Measurements from ENCODE around the gene TNS3.

- no peak for TF ChIP-seq POLR2A (IDR thresholded peaks at IDR 0.05; ENCODE audit: extremely low read depth, insufficient read length)
- TF ChIP-seq, protein P1, sequence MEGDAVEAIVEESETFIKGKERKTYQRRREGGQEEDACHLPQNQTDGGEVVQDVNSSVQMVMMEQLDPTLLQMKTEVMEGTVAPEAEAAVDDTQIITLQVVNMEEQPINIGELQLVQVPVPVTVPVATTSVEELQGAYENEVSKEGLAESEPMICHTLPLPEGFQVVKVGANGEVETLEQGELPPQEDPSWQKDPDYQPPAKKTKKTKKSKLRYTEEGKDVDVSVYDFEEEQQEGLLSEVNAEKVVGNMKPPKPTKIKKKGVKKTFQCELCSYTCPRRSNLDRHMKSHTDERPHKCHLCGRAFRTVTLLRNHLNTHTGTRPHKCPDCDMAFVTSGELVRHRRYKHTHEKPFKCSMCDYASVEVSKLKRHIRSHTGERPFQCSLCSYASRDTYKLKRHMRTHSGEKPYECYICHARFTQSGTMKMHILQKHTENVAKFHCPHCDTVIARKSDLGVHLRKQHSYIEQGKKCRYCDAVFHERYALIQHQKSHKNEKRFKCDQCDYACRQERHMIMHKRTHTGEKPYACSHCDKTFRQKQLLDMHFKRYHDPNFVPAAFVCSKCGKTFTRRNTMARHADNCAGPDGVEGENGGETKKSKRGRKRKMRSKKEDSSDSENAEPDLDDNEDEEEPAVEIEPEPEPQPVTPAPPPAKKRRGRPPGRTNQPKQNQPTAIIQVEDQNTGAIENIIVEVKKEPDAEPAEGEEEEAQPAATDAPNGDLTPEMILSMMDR (IDR thresholded peaks at IDR 0.05; ENCODE audit: low read depth, low read length), result no peak
These were observed 490 bp downstream of the TNS3 start for GRCh38 chr7:47581438-47581803.
